ENCODE data around the gene MYF6.

- TF ChIP-seq ZNF8 (CRISPR knock-in tag; IDR thresholded peaks at IDR 0.05) (no peak), ZC3H10 (CRISPR knock-in tag; IDR thresholded peaks at IDR 0.05) (no peak), TCF4 (CRISPR knock-in tag; IDR thresholded peaks at IDR 0.05; ENCODE audit: borderline replicate concordance) (no peak), PPARA (CRISPR knock-in tag; IDR thresholded peaks at IDR 0.05; ENCODE audit: borderline replicate concordance) (no peak), ZNF70 (CRISPR knock-in tag; IDR thresholded peaks at IDR 0.05) (no peak), ZNF565 (CRISPR knock-in tag; conservative IDR thresholded peaks at IDR 0.05; ENCODE audit: low read depth) (no peak), ZFP3 (CRISPR knock-in tag; IDR thresholded peaks at IDR 0.05) (no peak), ARNTL (CRISPR knock-in tag; IDR thresholded peaks at IDR 0.05; ENCODE audit: borderline replicate concordance, low read depth) (no peak), SNAI2 (CRISPR knock-in tag; IDR thresholded peaks at IDR 0.05) (no peak), PATZ1 (CRISPR knock-in tag; IDR thresholded peaks at IDR 0.05; ENCODE audit: borderline replicate concordance) (no peak), CREB5 (CRISPR knock-in tag; IDR thresholded peaks at IDR 0.05; ENCODE audit: low read depth) (no peak)
These were observed 17.3 kb upstream of the MYF6 start for GRCh38 chr12:80690090-80690489.
